Tibial artery (tissue), 4 donors: ENCODE data around the gene CNTNAP2.

Source experiments
- DNase-seq, 2 donors: peaks; one replicate each; pipeline ENCODE4 v3.0.0-alpha.2; 2019
- H3K27ac ChIP-seq, 2 donors: fragments of 200-600 bp; sonication (generic) in 1 of 2; 1 replicate in 1 of 2; 2 replicates in 1 of 2; pipeline ENCODE4 v1.5.1; 2018 to 2019; ENCODE audit warnings: mild to moderate bottlenecking in 1 of 2
- H3K27me3 ChIP-seq, 2 donors: fragments of 200-600 bp; sonication (generic) in 1 of 2; one replicate each; pipeline versions ENCODE4 v1.5.1 to v1.6.0; 2016 to 2019
- H3K36me3 ChIP-seq, 3 donors: fragments of 200-600 bp; sonication (generic) in 2 of 3; one replicate each; pipeline ENCODE4 v1.5.1; 2016 to 2019; ENCODE audit warnings: mild to moderate bottlenecking in 2 of 3
- H3K4me1 ChIP-seq, 4 donors: fragments of 200-600 bp; sonication (generic) in 2 of 4; 1 replicate in 3 of 4; 2 replicates in 1 of 4; pipeline ENCODE4 v1.5.1; 2016 to 2019
- H3K4me3 ChIP-seq, 2 donors: fragments of 200-600 bp; sonication (generic) in 1 of 2; 1 replicate in 1 of 2; 2 replicates in 1 of 2; pipeline ENCODE4 v1.5.1; 2018 to 2019; ENCODE audit warnings: mild to moderate bottlenecking in 2 of 2
- H3K9me3 ChIP-seq, 3 donors: fragments of 200-600 bp; sonication (generic) in 1 of 3; one replicate each; pipeline ENCODE4 v1.5.1; 2016 to 2019
- intact Hi-C: fragments of 100-400 bp; cut with DNase I; formaldehyde crosslinking; loops from one replicate; pipeline ENCODE4 v1.15.0; 2023; ENCODE audit warnings: low total_unique reads
- TF ChIP-seq, protein P1 (sequence below), 2 experiments: fragments of 200-600 bp in 1 of 2; fragments of 450-650 bp in 1 of 2; IDR thresholded peaks; one replicate each; pipeline ENCODE4 v1.5.1; 2017 to 2019; ENCODE audit warnings: antibody characterized with exemption in 2 of 2, mild to moderate bottlenecking in 1 of 2, moderate library complexity in 1 of 2

CNTNAP2 gene

GRCh38 chr7:146414937-146415336, 298.3 kb downstream of the CNTNAP2 start:
- Histone ChIP-seq H3K36me3 (no peaks in the 10 kb centered on the region), H3K4me1 (no peaks in the 10 kb centered on the region), H3K4me3 (no peak overlapping the region), H3K9me3 (no peaks in the 10 kb centered on the region), H3K27me3 (no peaks in the 10 kb centered on the region), H3K27ac (no peak overlapping the region)
- TF ChIP-seq, protein P1, sequence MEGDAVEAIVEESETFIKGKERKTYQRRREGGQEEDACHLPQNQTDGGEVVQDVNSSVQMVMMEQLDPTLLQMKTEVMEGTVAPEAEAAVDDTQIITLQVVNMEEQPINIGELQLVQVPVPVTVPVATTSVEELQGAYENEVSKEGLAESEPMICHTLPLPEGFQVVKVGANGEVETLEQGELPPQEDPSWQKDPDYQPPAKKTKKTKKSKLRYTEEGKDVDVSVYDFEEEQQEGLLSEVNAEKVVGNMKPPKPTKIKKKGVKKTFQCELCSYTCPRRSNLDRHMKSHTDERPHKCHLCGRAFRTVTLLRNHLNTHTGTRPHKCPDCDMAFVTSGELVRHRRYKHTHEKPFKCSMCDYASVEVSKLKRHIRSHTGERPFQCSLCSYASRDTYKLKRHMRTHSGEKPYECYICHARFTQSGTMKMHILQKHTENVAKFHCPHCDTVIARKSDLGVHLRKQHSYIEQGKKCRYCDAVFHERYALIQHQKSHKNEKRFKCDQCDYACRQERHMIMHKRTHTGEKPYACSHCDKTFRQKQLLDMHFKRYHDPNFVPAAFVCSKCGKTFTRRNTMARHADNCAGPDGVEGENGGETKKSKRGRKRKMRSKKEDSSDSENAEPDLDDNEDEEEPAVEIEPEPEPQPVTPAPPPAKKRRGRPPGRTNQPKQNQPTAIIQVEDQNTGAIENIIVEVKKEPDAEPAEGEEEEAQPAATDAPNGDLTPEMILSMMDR (IDR thresholded peaks at IDR 0.05): no peak
- intact Hi-C loops: no loop called here
- DNase-seq: no peak

GRCh38 chr7:146417176-146417575, 300.6 kb downstream of the CNTNAP2 start:
- TF ChIP-seq, protein P1 (IDR thresholded peaks at IDR 0.05): no peak
- Histone ChIP-seq H3K4me3 (no peak overlapping the region), H3K36me3 (no peaks in the 10 kb centered on the region), H3K9me3 (no peaks in the 10 kb centered on the region), H3K4me1 (no peaks in the 10 kb centered on the region), H3K27ac (no peak overlapping the region), H3K27me3 (no peaks in the 10 kb centered on the region)
- no peak for DNase-seq
- intact Hi-C loops: no loop called here

DNA sequence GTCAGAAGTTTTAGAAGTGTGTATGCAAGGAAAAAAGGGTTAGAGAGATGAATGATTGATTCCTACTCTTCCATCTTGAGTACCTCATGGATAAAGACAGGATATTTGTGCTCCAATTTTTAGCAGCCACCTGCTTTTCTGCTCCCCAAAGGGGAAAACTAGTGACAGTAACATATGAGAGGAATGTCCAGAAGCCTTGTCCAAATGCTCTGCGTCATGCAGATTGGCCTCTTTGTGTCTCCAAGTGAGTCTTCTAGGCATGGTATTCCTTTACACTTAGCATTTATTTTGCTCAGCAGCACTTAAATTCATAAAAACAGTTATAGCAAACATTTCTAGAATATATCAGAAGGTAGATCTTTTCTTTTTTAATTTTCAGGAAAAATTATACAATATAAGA, 306.8 kb downstream of the CNTNAP2 start:
- H3K27ac ChIP-seq: no peak overlapping the region
- intact Hi-C loops: no loop called here
- TF ChIP-seq, protein P1 (IDR thresholded peaks at IDR 0.05): no peak

DNA sequence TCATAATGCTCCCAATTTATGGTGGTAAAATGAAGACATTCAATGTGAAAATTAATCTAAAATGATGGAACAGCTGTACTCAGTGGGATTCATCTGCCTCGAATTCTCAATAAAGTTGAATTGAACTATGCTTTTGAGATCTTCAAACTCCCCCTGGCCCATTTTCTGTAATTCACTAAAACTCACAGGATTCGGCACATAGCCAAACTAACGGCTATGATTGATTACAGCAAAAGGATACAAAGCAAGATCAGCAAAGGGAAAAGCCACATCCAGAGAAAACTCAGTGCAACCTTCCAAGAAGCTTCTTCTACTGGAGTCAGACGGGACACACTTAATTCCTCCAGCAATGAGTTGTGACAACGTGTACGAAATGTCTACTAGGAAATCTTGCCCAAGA, 307.5 kb downstream of the CNTNAP2 start:
- Histone ChIP-seq H3K27ac (no peak overlapping the region), H3K27me3 (no peaks in the 10 kb centered on the region), H3K36me3 (no peaks in the 10 kb centered on the region), H3K4me1 (no peaks in the 10 kb centered on the region), H3K4me3 (no peak overlapping the region), H3K9me3 (no peaks in the 10 kb centered on the region)
- DNase-seq: no peak
- intact Hi-C loops: no loop called here
- TF ChIP-seq, protein P1 (IDR thresholded peaks at IDR 0.05): no peak

More for the DNA sequence above, 306.8 kb downstream of the CNTNAP2 start:
- Histone ChIP-seq H3K9me3 (no peaks in the 10 kb centered on the region), H3K4me1 (no peaks in the 10 kb centered on the region), H3K27me3 (no peaks in the 10 kb centered on the region), H3K36me3 (no peaks in the 10 kb centered on the region), H3K4me3 (no peak overlapping the region)
- DNase-seq: no peak

- intact Hi-C loops: no loop called here
- no peaks in the 10 kb centered on the region for H3K36me3 ChIP-seq
- TF ChIP-seq, protein P1 (IDR thresholded peaks at IDR 0.05): no peak
Measured at GRCh38 chr7:146433501-146433900, 316.9 kb downstream of the CNTNAP2 start.

DNA sequence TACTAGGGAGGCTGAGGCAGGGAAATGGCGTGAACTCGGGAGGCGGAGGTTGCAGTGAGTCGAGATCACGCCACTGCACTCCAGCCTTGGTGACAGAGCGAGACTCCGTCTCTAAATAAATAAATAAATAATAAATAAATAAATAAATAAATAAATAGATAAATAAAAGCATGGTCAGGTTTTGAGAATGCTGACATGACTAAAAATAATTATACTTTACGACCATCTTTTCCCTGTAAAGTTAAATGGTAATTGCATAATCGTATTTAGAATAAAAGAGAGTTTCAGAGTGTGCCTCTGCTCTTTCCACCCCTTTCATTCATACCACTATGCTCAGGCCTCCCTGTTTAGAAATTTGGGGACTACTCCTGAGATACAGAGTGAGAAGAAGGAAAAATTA, 326.5 kb downstream of the CNTNAP2 start:
- TF ChIP-seq, protein P1 (IDR thresholded peaks at IDR 0.05): no peak
- H3K27ac ChIP-seq: no peak overlapping the region
- intact Hi-C loops: no loop called here
- H3K9me3 ChIP-seq: no peaks in the 10 kb centered on the region
- no peaks in the 10 kb centered on the region for H3K4me1 ChIP-seq
- DNase-seq: no peak
- H3K4me3 ChIP-seq: no peak overlapping the region
- H3K36me3 ChIP-seq: no peaks in the 10 kb centered on the region
- no peaks in the 10 kb centered on the region for H3K27me3 ChIP-seq

More at GRCh38 chr7:146433501-146433900, 316.9 kb downstream of the CNTNAP2 start:
- no peaks in the 10 kb centered on the region for H3K9me3 ChIP-seq
- H3K27me3 ChIP-seq: no peaks in the 10 kb centered on the region
- no peak for DNase-seq
- no peak overlapping the region for H3K27ac ChIP-seq
- H3K4me1 ChIP-seq: no peaks in the 10 kb centered on the region
- no peak overlapping the region for H3K4me3 ChIP-seq
